Effector memory CD4-positive, alpha-beta T cell (primary cell): ENCODE data around the gene SARNP.

ENCODE experiments used
- DNase-seq, 3 donors: peaks; one replicate each; pipeline ENCODE4 v3.0.0-alpha.2; 2020
- H3K27ac ChIP-seq: 2 replicates; pipeline ENCODE4 v1.7.0; 2013; ENCODE audit warnings: mild to moderate bottlenecking, low read length, moderate library complexity; ENCODE audit not compliant: insufficient read depth, poor library complexity, severe bottlenecking
- H3K27me3 ChIP-seq: replicated peaks from 2 replicates; pipeline ENCODE4 v1.7.0; 2013; ENCODE audit warnings: mild to moderate bottlenecking, low read length; ENCODE audit not compliant: insufficient read depth, control insufficient read depth, poor library complexity, severe bottlenecking
- H3K36me3 ChIP-seq: 2 replicates; pipeline ENCODE4 v1.7.0; 2013; ENCODE audit warnings: mild to moderate bottlenecking, low read length, moderate library complexity; ENCODE audit not compliant: control insufficient read depth, insufficient read depth
- H3K4me1 ChIP-seq: 2 replicates; pipeline ENCODE4 v1.7.0; 2013; ENCODE audit warnings: low read length, mild to moderate bottlenecking; ENCODE audit not compliant: control insufficient read depth, insufficient read depth, poor library complexity, severe bottlenecking
- H3K4me3 ChIP-seq: 2 replicates; pipeline ENCODE4 v1.7.0; 2013; ENCODE audit warnings: low read length, low read depth, mild to moderate bottlenecking; ENCODE audit not compliant: insufficient read depth, poor library complexity, severe bottlenecking
- H3K9me3 ChIP-seq: 2 replicates; pipeline ENCODE4 v1.7.0; 2013; ENCODE audit warnings: mild to moderate bottlenecking, low read length, moderate library complexity; ENCODE audit not compliant: control insufficient read depth

The SARNP gene

GRCh38 chr12:55713721-55714120, 103.8 kb downstream of the SARNP start:
- peaks cover 20% of the 10 kb centered on the region for H3K4me1 ChIP-seq
- no peaks in the 10 kb centered on the region for H3K36me3 ChIP-seq
- no peak for DNase-seq
- H3K27me3 ChIP-seq, result no peaks in the 10 kb centered on the region
- no peak overlapping the region for H3K4me3 ChIP-seq
- no peak overlapping the region for H3K27ac ChIP-seq
- H3K9me3 ChIP-seq, result no peaks in the 10 kb centered on the region

- peaks cover 26% of the 10 kb centered on the region for H3K4me1 ChIP-seq
- no peak for DNase-seq
- no peaks in the 10 kb centered on the region for H3K36me3 ChIP-seq
- H3K9me3 ChIP-seq, result no peaks in the 10 kb centered on the region
- H3K27ac ChIP-seq, result no peak overlapping the region
- H3K27me3 ChIP-seq, result no peaks in the 10 kb centered on the region
- no peak overlapping the region for H3K4me3 ChIP-seq
These were observed 104.7 kb downstream of the SARNP start for GRCh38 chr12:55712700-55713415.

GRCh38 chr12:55711786-55712553, 105.6 kb downstream of the SARNP start:
- H3K4me1 ChIP-seq, result peaks cover 26% of the 10 kb centered on the region

GRCh38 chr12:55708695-55709233, 108.8 kb downstream of the SARNP start:
- no peak for DNase-seq
- H3K4me3 ChIP-seq, result no peak overlapping the region
- no peak overlapping the region for H3K27ac ChIP-seq
- peaks cover 7% of the 10 kb centered on the region for H3K27me3 ChIP-seq
- peaks cover 16% of the 10 kb centered on the region for H3K4me1 ChIP-seq
- no peaks in the 10 kb centered on the region for H3K36me3 ChIP-seq
- no peaks in the 10 kb centered on the region for H3K9me3 ChIP-seq

More at GRCh38 chr12:55711786-55712553, 105.6 kb downstream of the SARNP start:
- H3K9me3 ChIP-seq, result no peaks in the 10 kb centered on the region
- peaks cover 4% of the 10 kb centered on the region for H3K27me3 ChIP-seq
- DNase-seq, result no peak
- H3K4me3 ChIP-seq, result no peak overlapping the region
- no peak overlapping the region for H3K27ac ChIP-seq
- no peaks in the 10 kb centered on the region for H3K36me3 ChIP-seq

GRCh38 chr12:55707841-55708694, 109.5 kb downstream of the SARNP start, which contains the start of gene ITGA7:
Gene ITGA7, minus strand, starts transcription at chr12:55707904. Its CDS starts 222 bp downstream, at chr12:55707682.
- H3K9me3 ChIP-seq, result no peaks in the 10 kb centered on the region
- peak within 1 kb of the TSS; percentile 56 for H3K4me3 ChIP-seq
- H3K36me3 ChIP-seq, result no peaks in the 10 kb centered on the region
- peaks cover 7% of the 10 kb centered on the region for H3K27me3 ChIP-seq
- H3K4me1 ChIP-seq, result peaks cover 16% of the 10 kb centered on the region
- DNase-seq, result peak; percentile 43 to 65 (median 48)
- no peak within 1 kb of the TSS for H3K27ac ChIP-seq
